DOHH2 (cell line): ENCODE results near the gene PATJ.

Experiments used
- EZH2phosphoT487 ChIP-seq: fragments of 200-600 bp; sonication (generic); IDR thresholded peaks from 2 replicates; pipeline ENCODE4 v1.6.1; 2017; ENCODE audit warnings: borderline replicate concordance, mild to moderate bottlenecking, antibody characterized with exemption, low read length, moderate library complexity, mixed read lengths
- TF ChIP-seq, protein P1 (sequence below): fragments of 200-600 bp; sonication (generic); IDR thresholded peaks from one replicate; pipeline ENCODE4 v1.5.1; 2014; ENCODE audit warnings: antibody characterized with exemption, mild to moderate bottlenecking, low read depth, low read length; ENCODE audit not compliant: poor library complexity, severe bottlenecking

DNA sequence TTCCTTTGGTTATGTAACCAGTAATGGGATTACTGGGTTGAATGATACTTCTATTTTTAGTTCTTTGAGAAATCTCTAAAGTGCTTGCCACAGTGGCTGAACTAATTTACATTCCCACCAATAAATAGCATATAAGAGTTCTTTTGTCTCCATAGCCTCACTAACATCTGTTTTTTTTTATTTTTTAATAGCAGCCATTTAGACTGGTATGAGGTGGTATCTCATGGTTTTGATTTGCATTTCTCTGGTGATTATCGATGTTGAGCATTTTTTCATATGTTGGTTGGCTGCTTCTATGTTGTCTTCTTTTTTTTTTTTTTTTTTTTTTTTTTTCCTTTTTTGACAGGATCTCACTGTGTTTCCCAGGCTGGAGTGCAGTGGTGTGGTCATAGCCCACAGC is 319.8 kb downstream of the PATJ start:
- TF ChIP-seq, protein P1, sequence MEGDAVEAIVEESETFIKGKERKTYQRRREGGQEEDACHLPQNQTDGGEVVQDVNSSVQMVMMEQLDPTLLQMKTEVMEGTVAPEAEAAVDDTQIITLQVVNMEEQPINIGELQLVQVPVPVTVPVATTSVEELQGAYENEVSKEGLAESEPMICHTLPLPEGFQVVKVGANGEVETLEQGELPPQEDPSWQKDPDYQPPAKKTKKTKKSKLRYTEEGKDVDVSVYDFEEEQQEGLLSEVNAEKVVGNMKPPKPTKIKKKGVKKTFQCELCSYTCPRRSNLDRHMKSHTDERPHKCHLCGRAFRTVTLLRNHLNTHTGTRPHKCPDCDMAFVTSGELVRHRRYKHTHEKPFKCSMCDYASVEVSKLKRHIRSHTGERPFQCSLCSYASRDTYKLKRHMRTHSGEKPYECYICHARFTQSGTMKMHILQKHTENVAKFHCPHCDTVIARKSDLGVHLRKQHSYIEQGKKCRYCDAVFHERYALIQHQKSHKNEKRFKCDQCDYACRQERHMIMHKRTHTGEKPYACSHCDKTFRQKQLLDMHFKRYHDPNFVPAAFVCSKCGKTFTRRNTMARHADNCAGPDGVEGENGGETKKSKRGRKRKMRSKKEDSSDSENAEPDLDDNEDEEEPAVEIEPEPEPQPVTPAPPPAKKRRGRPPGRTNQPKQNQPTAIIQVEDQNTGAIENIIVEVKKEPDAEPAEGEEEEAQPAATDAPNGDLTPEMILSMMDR: no peak
- no peak for TF ChIP-seq EZH2phosphoT487
